ENCODE measurements around the gene FGF19.
"Not testable (repeated sequence)": the region's sequence is repeated elsewhere in the genome, so short reads cannot be mapped to it uniquely, and the experiment has no call there.

Gene FGF19

DNA sequence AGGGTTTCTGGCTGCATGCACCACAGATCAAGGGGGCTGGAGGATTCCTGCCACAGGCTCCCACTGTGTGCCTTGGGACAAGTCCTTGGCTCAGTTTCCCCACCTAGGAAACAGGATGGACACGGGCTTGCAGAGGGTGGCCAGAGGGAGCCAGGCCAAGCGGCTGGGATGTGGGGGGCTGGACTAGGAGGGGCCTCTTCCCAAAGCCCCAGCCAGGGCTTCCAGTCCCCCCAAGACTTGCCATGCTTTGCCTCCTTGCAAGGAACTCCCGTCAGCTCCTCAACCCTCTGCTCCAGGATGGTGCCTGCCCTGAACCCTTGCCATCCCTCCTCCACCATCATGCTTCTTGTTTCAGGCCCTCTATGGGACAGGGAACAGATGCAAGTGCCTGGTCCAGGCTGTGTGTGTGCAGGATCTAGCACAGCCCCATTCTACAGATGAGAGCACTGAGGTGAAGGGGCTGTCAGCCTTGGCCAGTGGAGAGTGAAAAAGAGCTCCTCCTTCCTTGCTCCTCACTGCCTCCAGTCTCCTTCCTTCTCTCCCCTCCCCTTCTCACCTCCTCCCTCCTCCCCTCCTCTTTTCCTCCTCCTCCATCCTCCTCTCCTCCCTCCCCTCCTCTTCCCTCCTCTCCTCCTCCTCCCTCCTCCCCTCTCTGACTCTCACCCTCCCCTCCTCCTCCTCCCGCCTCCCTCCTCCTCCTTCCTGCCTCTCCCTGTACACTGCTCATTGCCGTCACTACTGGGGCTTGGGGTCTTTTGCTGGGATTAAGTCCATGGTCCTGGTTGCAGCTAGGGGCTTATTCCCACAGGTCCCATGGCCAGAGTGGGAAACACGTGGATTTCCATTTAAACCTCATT lies 13.3 kb upstream of the FGF19 start:
- no peak for DNase-seq

DNA sequence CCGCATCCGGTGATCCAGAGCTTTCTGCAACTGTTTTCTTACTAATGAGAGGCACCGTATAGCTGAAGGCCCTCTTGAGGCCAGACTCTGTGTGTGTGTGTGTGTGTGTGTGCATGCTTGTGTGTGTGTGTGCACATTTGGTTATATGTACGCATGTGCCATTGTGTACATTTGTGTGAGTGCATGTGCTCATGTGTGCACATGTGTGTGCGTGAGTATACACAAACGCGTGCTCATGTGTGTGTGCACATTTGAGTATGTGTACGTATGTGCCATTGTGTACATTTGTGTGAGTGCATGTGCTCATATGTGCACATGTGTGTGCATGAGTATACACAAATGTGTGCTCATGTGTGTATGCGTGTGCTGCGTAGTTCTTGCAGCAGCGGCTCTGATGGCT lies 12.3 kb upstream of the FGF19 start:
- no peak for DNase-seq

DNA sequence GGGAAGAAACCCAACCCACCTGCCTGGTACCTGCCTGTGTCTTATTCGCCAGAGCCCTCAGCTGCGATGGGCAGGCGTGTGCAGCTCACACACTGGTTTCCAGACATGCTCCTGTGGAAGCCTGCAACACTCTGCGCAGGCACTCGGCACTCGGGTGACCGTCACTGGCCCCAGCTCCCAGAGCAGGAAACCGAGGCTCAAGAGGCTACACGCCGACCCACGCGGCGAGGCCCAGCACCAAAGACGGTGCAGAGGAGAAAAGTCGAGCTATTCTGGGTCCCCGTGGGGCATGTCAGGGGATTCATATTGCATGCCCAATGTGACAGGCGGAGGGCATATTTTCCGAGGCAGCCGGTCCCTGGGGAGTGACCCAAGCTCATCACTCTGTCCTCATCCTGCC lies 11.6 kb upstream of the FGF19 start:
- no peak for DNase-seq

DNA sequence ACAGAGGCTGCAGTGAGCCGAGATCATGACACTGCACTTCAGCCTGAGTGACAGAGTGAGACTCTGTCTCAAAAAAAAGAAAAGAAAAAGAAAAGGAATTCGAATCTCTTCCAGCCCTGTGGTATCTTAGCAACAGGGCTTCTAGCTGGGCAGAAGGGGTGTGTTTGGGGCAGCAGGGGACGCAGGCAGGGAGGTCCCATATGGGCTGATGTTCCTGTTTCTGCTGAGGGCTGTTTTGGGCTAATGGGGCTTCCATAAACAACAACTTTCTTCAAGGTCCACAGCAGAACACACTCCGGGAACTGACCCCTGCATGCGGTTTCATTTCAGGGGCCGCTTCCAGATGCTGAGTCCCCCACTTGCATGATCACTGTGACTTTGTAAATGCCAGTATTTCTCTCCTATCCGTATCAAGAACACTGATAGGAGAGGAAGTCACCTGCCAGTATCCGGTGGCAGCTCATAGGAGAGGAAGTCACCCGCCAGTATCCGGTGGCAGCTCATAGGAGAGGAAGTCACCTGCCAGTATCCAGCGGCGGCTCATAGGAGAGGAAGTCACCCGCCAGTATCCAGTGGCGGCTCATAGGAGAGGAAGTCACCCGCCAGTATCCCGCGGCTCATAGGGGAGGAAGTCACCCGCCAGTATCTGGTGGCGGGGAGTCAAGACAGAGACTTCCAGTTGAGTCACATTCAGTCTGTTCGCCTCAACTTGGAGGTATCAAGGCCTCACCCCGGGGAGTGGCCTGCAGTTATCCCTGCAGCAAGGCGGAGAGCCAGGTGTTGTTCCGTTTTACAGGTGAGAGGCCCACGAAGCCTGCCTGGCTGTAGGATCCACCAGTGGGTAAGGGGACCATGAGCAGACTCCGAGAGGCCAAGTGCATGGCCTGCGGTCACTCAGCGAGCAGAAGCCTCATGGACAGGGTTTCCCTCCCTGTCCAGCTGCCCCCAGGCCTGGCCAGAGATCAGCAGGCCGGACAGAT lies 8.3 kb upstream of the FGF19 start:
- DNase-seq, result peak; percentile 13

DNA sequence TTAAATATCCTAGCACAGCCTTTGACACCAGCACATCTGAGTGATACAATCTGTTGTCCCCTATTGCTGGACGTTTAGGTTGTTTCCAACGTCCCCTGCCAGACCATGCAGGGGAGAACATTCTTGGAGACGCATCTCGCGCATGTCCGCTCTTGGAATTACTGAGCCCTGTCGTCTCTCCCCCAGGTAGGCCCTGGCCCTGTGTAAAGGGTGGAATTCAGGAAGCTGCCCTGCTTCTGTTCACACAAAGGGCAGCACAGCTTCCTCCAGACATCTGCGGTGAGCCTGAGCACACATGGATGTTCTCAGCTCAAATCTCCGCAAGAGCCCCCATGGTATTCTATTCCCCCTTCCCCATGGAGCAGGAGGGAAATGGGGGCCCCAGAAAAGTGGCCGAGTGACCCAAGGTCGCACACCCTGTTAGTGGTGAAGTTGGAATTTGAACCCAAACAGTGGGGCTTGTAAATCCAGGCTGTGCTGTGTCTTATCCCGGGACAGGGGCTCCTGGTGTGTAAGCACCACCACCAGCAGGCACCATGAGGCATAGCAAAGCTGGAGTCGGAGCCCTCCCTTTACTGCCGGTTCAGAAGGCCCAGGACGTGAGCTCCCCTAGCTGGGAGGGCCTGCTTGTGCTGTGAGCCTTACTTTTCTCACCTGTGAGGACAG lies 5.0 kb upstream of the FGF19 start:
- DNase-seq, result no peak

DNA sequence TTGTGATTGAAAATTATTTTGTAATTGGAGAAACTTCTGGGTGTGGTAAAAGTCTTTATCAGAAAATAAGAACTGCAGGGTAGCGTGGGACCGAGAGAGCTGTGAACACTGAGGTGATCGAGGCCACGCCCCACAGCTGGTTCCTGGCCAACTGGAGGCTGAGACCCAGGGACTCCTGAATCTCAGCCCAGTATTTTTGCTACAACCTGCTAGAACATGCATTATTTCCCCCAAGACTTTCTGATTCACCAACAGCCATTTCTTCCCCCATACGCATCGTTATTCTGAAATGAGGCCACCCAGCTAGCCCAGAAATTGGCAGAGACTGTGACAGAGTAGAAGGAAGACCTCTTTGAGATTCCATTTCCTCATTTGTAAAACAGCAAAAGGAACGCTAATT lies 3.4 kb upstream of the FGF19 start:
- no peak for DNase-seq

DNA sequence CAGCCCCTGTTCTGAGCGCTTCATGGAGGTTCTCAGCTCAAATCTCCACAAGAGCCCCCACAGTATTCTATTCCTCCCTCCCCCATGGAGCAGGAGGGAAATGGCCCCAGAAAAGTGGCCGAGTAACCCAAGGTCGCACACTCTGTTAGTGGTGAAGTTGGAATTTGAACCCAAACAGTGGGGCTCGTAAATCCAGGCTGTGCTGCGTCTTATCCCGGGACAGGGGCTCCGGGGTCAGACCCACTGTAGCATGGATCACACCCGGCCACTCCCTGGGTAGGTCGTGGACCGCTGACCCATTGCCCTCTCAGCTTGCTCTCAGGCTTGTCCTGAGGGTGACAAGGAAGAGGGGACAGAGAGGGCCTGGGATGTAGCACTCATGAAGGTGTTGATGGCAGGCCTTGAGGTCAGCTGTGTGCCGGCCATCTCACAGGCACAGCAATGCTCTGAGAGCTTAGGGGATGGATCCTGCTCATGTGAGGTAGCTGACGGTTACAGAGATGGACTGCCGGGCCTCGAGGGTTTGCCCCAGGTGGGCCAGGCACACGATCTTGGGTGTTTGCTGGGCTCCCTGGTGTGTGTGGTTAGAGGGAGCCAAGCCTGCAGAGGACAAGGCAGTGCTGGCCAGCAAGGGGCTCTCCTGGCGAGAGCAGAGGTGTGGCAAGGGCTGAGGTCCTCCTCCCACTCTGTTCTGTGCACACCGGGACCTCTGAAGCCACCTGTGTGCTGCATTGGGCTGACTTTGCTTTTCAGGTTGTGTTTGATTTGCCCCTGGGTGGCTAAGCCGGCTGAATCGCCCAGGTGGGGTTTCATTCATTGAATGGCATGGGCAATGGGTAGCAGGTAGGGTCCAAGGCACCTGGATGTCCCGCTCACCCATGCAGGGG lies 2.3 kb upstream of the FGF19 start:
- DNase-seq, result no peak

DNA sequence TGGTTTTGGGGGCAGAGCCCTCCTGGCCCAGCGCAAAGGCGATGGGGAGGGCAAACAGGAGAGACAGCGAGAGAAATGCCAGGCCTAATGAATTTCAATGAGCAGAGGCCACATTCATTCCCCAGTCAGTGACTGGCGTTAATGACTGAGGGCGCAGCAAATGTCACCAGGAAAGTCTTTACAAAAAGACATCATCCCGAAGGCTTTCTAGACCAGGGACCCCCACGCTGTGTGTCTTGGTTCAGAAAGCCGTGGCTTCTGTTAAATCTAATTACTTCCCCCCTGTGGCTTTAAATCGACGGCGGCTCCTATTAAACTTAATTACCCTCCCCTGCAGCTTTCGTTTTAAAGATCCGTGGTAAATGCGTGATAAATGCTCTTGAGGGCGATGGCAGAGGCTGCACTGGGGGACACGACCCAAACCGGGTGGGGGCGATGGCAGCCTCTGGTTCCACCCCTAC lies 1.6 kb upstream of the FGF19 start:
- DNase-seq, result no peak

DNA sequence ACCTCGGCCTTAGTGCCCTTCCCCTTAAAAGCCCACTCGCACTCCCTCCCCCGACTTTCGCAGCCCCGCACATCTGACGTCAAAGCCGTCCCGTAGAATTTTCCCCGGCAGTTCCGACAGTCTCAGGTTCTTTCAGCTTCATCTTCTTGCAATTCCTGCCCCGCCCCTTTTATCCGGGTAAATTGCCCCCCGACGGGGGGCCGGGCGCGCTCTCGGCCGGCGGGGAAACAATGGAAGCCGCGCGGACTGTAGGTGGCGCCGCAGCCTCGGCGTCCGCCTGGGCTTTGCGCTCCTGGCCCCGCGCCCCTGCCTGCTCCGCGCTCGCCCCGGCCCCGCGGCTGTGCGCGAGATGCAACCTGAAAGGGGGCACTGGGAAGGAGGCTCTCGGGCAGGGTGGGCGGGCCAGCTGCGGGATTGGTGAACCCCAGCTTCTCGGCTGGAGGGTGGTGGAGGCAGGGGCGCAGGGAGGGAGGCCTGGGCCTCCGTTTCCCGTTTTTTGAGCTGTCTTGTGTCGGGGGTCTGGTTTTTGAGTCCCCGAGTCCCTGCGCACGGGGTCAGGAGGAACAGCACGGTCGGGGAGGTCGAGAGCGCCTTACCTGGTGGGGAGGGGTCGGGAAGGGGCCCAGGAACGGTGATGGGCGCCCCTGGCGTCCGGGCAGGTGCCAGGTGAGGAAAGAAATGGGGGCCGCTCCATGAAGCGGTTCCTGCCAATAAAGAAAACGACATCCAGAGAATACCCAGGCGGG lies 859 bp upstream of the FGF19 start:
- no peak for DNase-seq

DNA sequence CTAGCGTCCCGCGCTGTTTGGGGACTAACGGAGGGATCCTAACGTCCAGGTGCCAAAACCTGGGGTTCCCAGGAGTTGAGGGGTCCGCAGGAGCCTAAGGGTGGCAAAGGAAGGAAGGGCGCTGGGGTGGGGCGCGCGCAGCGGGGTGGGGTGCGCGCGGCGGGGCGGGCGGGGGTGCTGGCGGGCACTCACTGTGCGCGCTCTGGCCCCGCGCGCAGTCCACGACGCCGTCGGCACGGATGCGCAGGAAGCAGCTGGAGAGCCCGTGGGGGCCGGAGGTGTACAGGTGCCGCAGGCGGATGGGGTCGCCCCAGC lies 412 bp downstream of the FGF19 start:
- no peak for DNase-seq

DNA sequence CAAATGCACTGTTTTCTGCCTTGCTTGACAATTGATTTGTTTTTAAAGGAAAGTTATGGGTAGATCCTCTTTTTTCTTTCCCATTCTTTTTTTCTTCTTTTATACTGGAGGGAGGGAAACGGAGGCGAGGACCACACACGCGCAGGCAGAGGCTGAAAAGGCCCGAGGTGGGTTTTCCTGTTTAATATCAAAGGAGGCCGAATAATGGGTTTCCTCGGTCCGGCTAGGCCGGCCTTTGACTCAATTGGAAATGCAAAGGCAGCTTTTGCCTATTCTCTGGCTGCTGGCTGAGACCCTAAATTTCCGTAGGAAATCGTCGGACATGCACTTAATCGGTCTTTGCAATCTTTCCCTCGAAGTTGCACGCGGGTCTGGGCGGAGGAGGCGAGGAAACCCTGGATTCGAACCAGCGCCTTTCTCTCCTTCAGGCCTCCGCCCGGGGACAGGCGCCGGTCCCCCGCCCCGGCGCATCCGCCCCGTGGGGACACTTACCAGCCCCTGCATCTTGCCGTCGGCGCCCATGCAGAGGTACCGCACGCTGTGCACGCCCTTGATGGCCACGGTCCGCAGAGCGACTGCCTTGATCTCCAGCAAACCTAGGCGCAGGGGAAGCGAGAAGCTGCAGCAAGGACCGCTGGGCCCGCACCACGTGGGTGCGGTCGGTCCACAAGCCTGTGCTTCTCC lies 911 bp downstream of the FGF19 start:
- DNase-seq, result no peak

DNA sequence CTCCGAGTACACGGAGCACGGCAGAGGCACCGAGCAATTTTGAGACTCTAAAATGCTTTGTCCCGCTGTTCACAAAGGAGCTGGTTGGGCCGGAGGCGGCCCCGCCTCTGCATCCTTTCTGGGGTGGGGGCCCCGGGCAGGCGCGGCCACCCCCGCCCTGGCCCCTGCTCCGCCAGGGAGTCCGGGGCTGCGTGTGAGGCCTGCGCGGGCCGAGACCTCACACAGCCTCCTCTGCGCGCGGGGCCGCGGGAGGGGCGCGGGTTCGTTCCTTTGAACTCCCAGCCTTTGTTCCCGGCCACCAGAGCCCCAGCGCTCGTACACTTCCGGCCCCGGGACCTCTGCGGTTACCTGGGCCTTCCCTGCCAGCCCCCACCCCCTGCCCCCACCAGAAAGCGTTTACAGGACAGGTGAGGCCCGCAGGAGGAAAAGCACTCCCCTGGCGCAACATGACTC lies 1.6 kb downstream of the FGF19 start:
- no peak for DNase-seq

DNA sequence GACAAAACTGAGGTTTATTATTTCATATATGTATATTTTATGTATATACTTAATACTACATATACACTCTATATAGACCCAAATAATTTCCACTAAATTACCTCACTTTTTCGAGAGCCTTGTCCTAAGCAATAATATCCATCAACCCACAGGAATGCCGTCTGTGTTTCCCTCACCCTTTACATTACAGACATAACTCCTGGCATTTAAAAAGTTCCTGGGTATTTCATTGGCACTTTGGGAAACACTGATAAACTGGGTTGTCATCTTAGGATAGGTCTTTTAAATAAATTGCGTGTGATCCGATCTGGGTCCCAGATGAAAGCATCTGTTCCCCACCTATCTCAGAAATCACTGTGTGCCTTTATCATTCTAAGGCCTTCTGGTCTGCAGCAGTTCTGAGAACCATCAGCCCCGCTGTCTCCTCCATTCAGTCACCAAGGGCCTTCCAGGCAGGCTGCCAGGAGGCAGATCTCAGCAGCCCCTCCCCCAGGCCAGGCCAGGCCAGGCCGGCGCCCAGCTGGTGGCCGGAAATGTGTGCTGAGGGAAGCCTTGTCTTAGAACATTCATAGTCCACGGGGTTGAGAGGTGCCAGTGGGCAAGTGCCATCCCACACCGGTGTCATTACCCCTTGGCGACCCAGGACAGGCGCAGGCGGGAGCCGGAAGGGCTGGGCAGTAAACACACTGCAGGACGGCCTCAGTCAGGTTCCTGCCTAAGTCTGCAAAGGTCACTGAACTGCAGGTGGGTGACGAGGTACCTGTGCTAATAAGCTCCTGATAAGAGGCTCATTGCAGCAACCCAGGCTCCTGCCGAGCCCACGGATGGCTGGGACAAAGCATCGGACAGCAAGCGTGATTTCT lies 3.3 kb downstream of the FGF19 start:
- no peak for DNase-seq

DNA sequence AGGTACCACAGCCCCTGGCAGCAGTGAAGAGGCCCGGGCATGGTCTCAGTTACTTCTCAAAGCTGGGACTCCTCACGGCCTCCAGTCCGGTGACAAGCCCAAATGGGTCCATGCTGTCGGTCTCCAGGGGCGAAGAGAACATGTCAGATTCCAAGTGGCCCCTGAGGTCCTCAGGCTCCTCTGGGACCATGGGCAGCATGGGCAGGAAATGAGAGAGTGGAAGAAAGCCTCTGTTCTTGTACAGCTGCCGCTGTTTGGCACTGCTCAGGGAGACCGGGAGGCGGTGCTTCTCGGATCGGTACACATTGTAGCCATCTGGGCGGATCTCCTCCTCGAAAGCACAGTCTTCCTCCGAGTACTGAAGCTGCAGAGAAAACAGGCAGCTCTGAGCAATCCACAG lies 4.6 kb downstream of the FGF19 start:
- DNase-seq, result no peak

DNA sequence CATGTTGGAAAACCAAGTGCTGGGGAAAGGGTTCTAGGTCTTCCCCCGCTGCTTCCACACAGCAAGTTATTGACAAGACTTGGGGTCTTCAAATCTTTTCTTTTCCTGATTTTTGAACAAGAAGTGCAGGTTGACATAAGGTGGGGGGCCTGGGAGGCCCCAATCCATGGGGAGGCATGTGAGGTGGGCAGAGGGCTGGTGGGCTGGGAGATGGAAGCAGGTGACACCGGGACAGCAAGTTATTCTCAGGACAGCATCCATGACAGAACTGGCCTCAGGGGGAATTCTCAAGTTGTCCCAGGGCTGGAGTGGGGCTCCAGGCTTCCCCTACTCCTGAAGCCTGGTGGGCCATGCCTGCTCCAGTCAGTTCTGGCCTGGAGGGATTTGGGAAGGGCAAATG lies 5.5 kb downstream of the FGF19 start:
- no peak for DNase-seq

DNA sequence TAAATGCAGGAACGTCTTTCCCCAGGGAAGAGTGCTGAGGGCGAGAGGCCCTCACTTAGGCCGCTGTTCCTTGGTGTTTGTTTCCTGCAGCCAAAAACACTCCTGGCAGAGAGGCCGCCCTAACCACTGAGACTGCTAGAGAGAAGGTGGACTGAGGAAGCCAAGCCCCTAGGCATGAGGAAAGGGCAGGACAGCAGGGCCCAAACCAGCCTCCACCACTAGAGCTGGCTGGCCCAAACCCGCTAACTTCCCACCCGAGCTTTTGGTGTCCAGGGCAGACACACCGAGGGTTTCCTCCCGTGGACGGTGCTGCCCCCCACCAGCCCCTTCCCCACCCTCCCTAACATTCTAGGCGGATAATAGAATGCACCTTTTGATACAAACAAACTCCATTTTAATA lies 6.0 kb downstream of the FGF19 start:
- no peak for DNase-seq

DNA sequence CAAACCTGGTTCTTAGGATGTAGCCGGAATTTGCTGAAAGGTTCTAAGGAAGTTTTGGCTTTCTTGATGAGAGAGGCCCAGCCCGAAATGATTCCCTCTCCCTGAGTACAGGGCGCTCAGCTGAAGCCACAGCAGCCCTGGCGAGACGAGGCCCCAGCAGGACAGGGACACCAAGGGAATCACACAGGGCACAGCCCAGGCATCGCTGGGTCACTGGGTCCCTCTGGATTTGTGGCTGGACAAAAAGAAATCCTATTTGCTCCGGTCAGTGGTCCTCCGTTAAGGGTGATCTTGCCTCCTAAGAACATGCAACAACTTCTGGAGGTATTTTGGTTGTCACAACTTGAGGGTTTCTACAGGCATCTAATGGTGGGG lies 6.4 kb downstream of the FGF19 start:
- DNase-seq, result no peak

DNA sequence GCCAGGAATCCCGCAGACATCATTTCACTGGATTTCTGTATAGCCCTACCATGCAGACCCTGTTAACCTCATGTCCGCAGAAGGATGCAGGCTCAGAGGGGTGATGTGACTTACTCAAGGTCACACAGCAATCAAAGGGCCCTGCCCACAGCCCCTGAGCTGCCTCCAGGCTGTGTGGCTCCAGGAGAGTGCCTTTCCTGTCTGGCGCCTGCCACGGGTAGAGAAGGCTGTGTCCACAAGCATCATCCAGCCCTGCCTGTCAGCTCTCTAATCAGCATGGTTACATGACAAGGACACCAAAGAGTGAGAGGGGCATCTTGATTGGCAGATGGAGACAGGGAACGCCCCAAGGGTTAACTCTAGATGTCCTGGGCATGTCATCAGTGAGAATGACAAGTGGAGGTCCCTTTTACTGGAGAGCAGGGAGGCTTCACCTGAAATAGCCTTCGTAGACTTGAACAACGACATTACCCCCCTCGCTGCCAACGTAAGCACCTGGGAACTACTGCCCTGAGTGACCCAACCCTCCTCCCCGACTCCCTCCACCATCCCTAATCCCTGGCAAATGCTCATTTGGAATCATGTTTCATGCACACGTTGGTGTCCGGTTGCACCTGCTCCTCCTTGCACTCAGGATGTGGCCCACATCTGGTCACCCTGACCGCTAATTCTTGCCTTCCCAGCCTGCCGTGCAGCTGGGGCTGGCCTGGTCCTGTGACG lies 6.9 kb downstream of the FGF19 start:
- no peak for DNase-seq

DNA sequence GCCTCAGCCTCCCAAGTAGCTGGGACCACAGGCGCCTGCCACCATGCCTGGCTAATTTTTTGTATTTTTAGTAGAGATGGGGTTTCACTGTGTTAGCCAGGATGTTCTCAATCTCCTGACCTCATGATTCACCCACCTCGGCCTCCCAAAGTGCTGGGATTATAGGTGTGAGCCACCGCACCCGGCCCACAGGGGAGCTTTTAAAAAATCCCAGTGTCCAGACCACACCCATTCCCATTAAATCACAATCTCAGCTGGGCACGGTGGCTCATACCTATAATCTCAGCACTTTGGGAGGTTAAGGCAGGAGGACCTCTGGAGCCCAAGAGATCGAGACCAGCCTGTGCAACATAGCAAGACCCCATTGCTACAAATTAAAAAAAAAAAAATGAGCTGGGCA lies 7.8 kb downstream of the FGF19 start:
- DNase-seq, result not testable (repeated sequence)
